ENCODE measurements around the gene GPR137B.

GPR137B gene

DNA sequence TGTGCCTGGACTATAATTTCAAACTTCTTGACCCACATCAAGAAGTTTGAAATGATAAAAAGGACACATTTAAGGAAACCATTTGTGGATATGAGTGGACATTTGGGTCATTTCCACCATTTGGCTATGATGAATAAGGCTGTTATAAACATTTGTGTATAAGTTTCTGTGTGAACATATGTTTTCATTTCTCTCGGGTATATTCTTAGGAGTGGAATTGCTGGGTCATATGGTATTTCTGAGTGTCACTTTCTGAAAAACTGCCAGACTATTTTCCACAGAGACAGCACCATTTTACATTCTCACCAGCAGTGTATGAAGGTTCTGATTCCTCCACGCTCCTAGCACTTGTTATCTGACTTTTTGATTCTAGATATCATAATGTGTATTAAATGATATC lies 50.8 kb downstream of the GPR137B start:
- no peaks in the 10 kb centered on the region for H3K9me2 ChIP-seq (replicated peaks; ENCODE audit: control insufficient read depth, low read length)
- H3K4me2 ChIP-seq (ENCODE audit: low read length) = no peak overlapping the region
- no peaks in the 10 kb centered on the region for H4K20me1 ChIP-seq (ENCODE audit: control insufficient read depth, insufficient read depth, low read depth, low read length)
- H3K9me3 ChIP-seq (ENCODE audit: control insufficient read depth, insufficient read depth, low read length) = no peaks in the 10 kb centered on the region
- H3K27ac ChIP-seq (ENCODE audit: low read depth, low read length) = no peak overlapping the region
- H3K4me3 ChIP-seq (ENCODE audit: low read length) = no peak overlapping the region
- H3K4me1 ChIP-seq (ENCODE audit: control insufficient read depth, low read length) = peaks cover 2% of the 10 kb centered on the region
- H3F3A ChIP-seq (ENCODE audit: control insufficient read depth, insufficient read depth) = no peaks in the 10 kb centered on the region
- H3K27me3 ChIP-seq (ENCODE audit: control insufficient read depth, low read length) = no peaks in the 10 kb centered on the region
- TF ChIP-seq, protein P1, sequence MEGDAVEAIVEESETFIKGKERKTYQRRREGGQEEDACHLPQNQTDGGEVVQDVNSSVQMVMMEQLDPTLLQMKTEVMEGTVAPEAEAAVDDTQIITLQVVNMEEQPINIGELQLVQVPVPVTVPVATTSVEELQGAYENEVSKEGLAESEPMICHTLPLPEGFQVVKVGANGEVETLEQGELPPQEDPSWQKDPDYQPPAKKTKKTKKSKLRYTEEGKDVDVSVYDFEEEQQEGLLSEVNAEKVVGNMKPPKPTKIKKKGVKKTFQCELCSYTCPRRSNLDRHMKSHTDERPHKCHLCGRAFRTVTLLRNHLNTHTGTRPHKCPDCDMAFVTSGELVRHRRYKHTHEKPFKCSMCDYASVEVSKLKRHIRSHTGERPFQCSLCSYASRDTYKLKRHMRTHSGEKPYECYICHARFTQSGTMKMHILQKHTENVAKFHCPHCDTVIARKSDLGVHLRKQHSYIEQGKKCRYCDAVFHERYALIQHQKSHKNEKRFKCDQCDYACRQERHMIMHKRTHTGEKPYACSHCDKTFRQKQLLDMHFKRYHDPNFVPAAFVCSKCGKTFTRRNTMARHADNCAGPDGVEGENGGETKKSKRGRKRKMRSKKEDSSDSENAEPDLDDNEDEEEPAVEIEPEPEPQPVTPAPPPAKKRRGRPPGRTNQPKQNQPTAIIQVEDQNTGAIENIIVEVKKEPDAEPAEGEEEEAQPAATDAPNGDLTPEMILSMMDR (IDR thresholded peaks at IDR 0.05; ENCODE audit: low read depth, low read length, poor library complexity, severe bottlenecking) = no peak
- no peak for TF ChIP-seq EZH2phosphoT487 (IDR thresholded peaks at IDR 0.05; ENCODE audit: borderline replicate concordance, low read length)
- no peaks in the 10 kb centered on the region for H3K36me3 ChIP-seq (ENCODE audit: control insufficient read depth, low read length)
- H3K79me2 ChIP-seq (ENCODE audit: control insufficient read depth, low read length) = no peaks in the 10 kb centered on the region

DNA sequence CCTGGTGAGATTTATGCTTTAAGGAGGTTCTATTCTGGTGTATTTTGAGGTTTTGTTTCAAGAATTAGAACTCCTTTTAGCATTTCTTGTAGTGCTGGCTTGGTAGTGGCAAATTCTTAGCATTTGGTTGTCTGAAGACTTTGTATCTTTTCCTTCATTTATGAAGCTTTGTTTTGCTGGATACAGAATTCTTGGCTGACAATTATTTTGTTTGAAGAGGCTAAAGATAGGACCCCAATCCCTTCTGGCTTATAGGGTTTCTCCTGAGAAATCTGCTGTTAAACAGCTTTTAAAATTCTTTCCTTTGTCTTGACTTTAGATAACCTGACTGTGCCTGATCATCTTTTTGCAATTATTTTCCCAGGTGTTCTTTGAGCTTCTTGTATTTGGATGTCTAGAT lies 58.6 kb downstream of the GPR137B start:
- H3K4me3 ChIP-seq (ENCODE audit: low read length) = no peak overlapping the region
- TF ChIP-seq EZH2phosphoT487 (IDR thresholded peaks at IDR 0.05; ENCODE audit: borderline replicate concordance, low read length) = no peak
- TF ChIP-seq, protein P1 (IDR thresholded peaks at IDR 0.05; ENCODE audit: low read depth, low read length, poor library complexity, severe bottlenecking) = no peak
- H3K27me3 ChIP-seq (ENCODE audit: control insufficient read depth, low read length) = no peaks in the 10 kb centered on the region
- no peaks in the 10 kb centered on the region for H3F3A ChIP-seq (ENCODE audit: control insufficient read depth, insufficient read depth)
- peaks cover 5% of the 10 kb centered on the region; the same call in 1 of the 2 replicates for H3K36me3 ChIP-seq (ENCODE audit: control insufficient read depth, low read length)
- no peaks in the 10 kb centered on the region for H3K79me2 ChIP-seq (ENCODE audit: control insufficient read depth, low read length)
- H3K27ac ChIP-seq (ENCODE audit: low read depth, low read length) = no peak overlapping the region
- no peaks in the 10 kb centered on the region for H3K9me3 ChIP-seq (ENCODE audit: control insufficient read depth, insufficient read depth, low read length)
- no peaks in the 10 kb centered on the region for H3K4me1 ChIP-seq (ENCODE audit: control insufficient read depth, low read length)
- H3K4me2 ChIP-seq (ENCODE audit: low read length) = no peak overlapping the region
- H4K20me1 ChIP-seq (ENCODE audit: control insufficient read depth, insufficient read depth, low read depth, low read length) = no peaks in the 10 kb centered on the region
- H3K9me2 ChIP-seq (replicated peaks; ENCODE audit: control insufficient read depth, low read length) = no peaks in the 10 kb centered on the region

DNA sequence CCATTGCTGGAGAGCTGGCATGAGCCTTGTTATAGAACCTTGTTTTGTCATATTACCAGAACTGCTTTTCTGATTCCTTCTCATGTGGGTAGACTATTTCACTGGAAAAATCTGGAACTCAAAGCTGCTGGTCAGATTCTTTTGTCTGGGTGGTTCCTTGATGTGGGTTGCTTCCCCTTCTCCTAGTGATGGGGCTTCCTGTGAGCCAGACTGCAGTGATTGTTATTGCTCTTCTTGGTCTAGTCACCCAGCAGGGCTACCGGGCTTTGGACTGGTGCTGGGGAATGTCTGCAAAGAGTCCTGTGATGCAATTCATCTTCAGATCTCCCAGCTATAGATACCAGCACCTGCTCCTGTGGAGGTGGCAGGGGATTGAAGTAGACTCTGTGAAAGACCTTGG lies 59.4 kb downstream of the GPR137B start:
- Histone ChIP-seq H3K27ac (ENCODE audit: low read depth, low read length) (no peak overlapping the region), H3K4me1 (ENCODE audit: control insufficient read depth, low read length) (no peaks in the 10 kb centered on the region), H3K4me2 (ENCODE audit: low read length) (no peak overlapping the region), H3F3A (ENCODE audit: control insufficient read depth, insufficient read depth) (no peaks in the 10 kb centered on the region), H3K27me3 (ENCODE audit: control insufficient read depth, low read length) (no peaks in the 10 kb centered on the region), H3K9me2 (replicated peaks; ENCODE audit: control insufficient read depth, low read length) (no peaks in the 10 kb centered on the region), H3K9me3 (ENCODE audit: control insufficient read depth, insufficient read depth, low read length) (no peaks in the 10 kb centered on the region), H3K79me2 (ENCODE audit: control insufficient read depth, low read length) (no peaks in the 10 kb centered on the region), H3K36me3 (ENCODE audit: control insufficient read depth, low read length) (peaks cover 5% of the 10 kb centered on the region), H4K20me1 (ENCODE audit: control insufficient read depth, insufficient read depth, low read depth, low read length) (no peaks in the 10 kb centered on the region), H3K4me3 (ENCODE audit: low read length) (no peak overlapping the region)
- TF ChIP-seq EZH2phosphoT487 (IDR thresholded peaks at IDR 0.05; ENCODE audit: borderline replicate concordance, low read length) = no peak
- TF ChIP-seq, protein P1 (IDR thresholded peaks at IDR 0.05; ENCODE audit: low read depth, low read length, poor library complexity, severe bottlenecking) = no peak

DNA sequence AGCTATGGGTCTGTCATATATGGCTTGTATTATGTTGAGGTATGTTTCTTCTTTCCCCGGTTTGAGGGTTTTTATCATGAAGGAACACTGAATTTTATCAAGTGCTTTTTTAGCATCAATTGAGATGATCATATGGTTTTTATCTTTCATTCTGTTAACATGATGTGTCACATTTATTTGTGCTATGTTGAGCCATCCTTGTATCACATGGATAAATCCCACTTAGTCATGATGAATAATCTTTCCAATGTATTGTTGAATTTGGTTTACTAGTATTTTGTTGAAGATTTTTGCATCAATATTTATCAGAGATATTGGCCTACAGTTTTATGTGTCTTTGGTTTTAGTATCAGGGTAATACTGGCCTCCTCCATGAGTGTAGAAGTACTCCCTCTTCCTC lies 61.7 kb downstream of the GPR137B start:
- peaks cover 5% of the 10 kb centered on the region for H3K36me3 ChIP-seq (ENCODE audit: control insufficient read depth, low read length)
- H3K4me2 ChIP-seq (ENCODE audit: low read length) = no peak overlapping the region
- H3K27ac ChIP-seq (ENCODE audit: low read depth, low read length) = no peak overlapping the region

More for the DNA sequence above, 61.7 kb downstream of the GPR137B start:
- Histone ChIP-seq H3K79me2 (ENCODE audit: control insufficient read depth, low read length) (no peaks in the 10 kb centered on the region), H3F3A (ENCODE audit: control insufficient read depth, insufficient read depth) (no peaks in the 10 kb centered on the region), H3K4me1 (ENCODE audit: control insufficient read depth, low read length) (no peaks in the 10 kb centered on the region), H3K27me3 (ENCODE audit: control insufficient read depth, low read length) (no peaks in the 10 kb centered on the region), H3K9me2 (replicated peaks; ENCODE audit: control insufficient read depth, low read length) (no peaks in the 10 kb centered on the region), H4K20me1 (ENCODE audit: control insufficient read depth, insufficient read depth, low read depth, low read length) (no peaks in the 10 kb centered on the region), H3K9me3 (ENCODE audit: control insufficient read depth, insufficient read depth, low read length) (no peaks in the 10 kb centered on the region), H3K4me3 (ENCODE audit: low read length) (no peak overlapping the region)
- TF ChIP-seq, protein P1 (IDR thresholded peaks at IDR 0.05; ENCODE audit: low read depth, low read length, poor library complexity, severe bottlenecking) = no peak
- no peak for TF ChIP-seq EZH2phosphoT487 (IDR thresholded peaks at IDR 0.05; ENCODE audit: borderline replicate concordance, low read length)
